HEK293 (cell line): ENCODE measurements around the gene ERI3.

Experiments
- CTCF ChIA-PET: fragments of 350-600 bp; formaldehyde crosslinking; extraction: SDS; loops from one replicate; lab custom pipeline; 2021; ENCODE audit warnings: antibody characterized with exemption; lab: Yijun Ruan, JAX
- POLR2A ChIA-PET: fragments of 300-600 bp; formaldehyde crosslinking; extraction: SDS; loops from one replicate; lab custom pipeline; 2020; ENCODE audit warnings: antibody characterized with exemption, inconsistent platforms; lab: Yijun Ruan, JAX
- H3K27ac ChIP-seq: fragments of 200-500 bp; sonication (Bioruptor generic); 2 replicates; pipeline ENCODE4 v1.5.1; 2014; ENCODE audit warnings: low read depth, low read length, control low read depth, inconsistent platforms; ENCODE audit errors: extremely low read depth
- H3K36me3 ChIP-seq, 2 experiments: fragments of 200-500 bp in 1 of 2; sonication (Bioruptor generic) in 1 of 2; 1 replicate in 1 of 2; 2 replicates in 1 of 2; pipeline ENCODE4 v1.5.1; 2014 to 2017; ENCODE audit warnings: inconsistent platforms in 2 of 2, low read length in 2 of 2; ENCODE audit not compliant: control insufficient read depth in 2 of 2, insufficient read depth in 1 of 2
- H3K4me1 ChIP-seq: fragments of 200-500 bp; sonication (Bioruptor generic); 2 replicates; pipeline ENCODE4 v1.5.1; 2014; ENCODE audit warnings: mild to moderate bottlenecking, low read length, inconsistent platforms; ENCODE audit not compliant: control insufficient read depth, insufficient read depth
- H3K4me3 ChIP-seq: 2 replicates; pipeline ENCODE4 v1.5.1; 2011; ENCODE audit warnings: low read depth, mild to moderate bottlenecking, control low read depth, low read length, moderate library complexity
- H3K9me3 ChIP-seq: fragments of 200-500 bp; sonication (Bioruptor generic); 2 replicates; pipeline ENCODE4 v1.5.1; 2014; ENCODE audit warnings: low read depth, low read length, inconsistent platforms; ENCODE audit not compliant: control insufficient read depth, insufficient read depth
- BCL11A ChIP-seq: fragments of 450-650 bp; formaldehyde crosslinking; IDR thresholded peaks from 2 replicates; pipeline ENCODE4 v1.5.1; 2016; ENCODE audit warnings: low read depth, missing biosample characterization, missing genetic modification characterization
- GLIS1 ChIP-seq: fragments of 450-650 bp; formaldehyde crosslinking; IDR thresholded peaks from 2 replicates; pipeline ENCODE4 v1.5.1; 2016; ENCODE audit warnings: missing biosample characterization, missing genetic modification characterization
- KLF1 ChIP-seq: fragments of 450-650 bp; formaldehyde crosslinking; IDR thresholded peaks from 2 replicates; pipeline ENCODE4 v1.5.1; 2016; ENCODE audit warnings: missing biosample characterization, missing genetic modification characterization
- KLF8 ChIP-seq: fragments of 450-650 bp; formaldehyde crosslinking; IDR thresholded peaks from 2 replicates; pipeline ENCODE4 v1.5.1; 2016; ENCODE audit warnings: missing biosample characterization, missing genetic modification characterization
- KLF9 ChIP-seq: fragments of 450-650 bp; formaldehyde crosslinking; IDR thresholded peaks from 2 replicates; pipeline ENCODE4 v1.5.1; 2016; ENCODE audit warnings: missing biosample characterization, missing genetic modification characterization, low read depth
- MZF1 ChIP-seq: fragments of 450-650 bp; formaldehyde crosslinking; IDR thresholded peaks from 2 replicates; pipeline ENCODE4 v1.5.1; 2017; ENCODE audit warnings: missing biosample characterization, missing genetic modification characterization, borderline replicate concordance
- SCRT1 ChIP-seq: fragments of 450-650 bp; formaldehyde crosslinking; IDR thresholded peaks from 2 replicates; pipeline ENCODE4 v1.5.1; 2016; ENCODE audit warnings: missing biosample characterization, missing genetic modification characterization, borderline replicate concordance
- SCRT2 ChIP-seq: fragments of 450-650 bp; formaldehyde crosslinking; IDR thresholded peaks from 2 replicates; pipeline ENCODE4 v1.5.1; 2016; ENCODE audit warnings: missing biosample characterization, missing genetic modification characterization
- SP2 ChIP-seq: fragments of 450-650 bp; formaldehyde crosslinking; IDR thresholded peaks from 2 replicates; pipeline ENCODE4 v1.5.1; 2016; ENCODE audit warnings: missing biosample characterization, missing genetic modification characterization
- ZBTB20 ChIP-seq: fragments of 450-650 bp; formaldehyde crosslinking; IDR thresholded peaks from 2 replicates; pipeline ENCODE4 v1.5.1; 2016; ENCODE audit warnings: missing biosample characterization, missing genetic modification characterization
- ZNF121 ChIP-seq: fragments of 450-650 bp; formaldehyde crosslinking; IDR thresholded peaks from 2 replicates; pipeline ENCODE4 v1.5.1; 2016; ENCODE audit warnings: missing biosample characterization, missing genetic modification characterization
- ZNF140 ChIP-seq: fragments of 450-650 bp; formaldehyde crosslinking; IDR thresholded peaks from 2 replicates; pipeline ENCODE4 v1.5.1; 2016; ENCODE audit warnings: missing biosample characterization, missing genetic modification characterization
- ZNF2 ChIP-seq: fragments of 450-650 bp; formaldehyde crosslinking; IDR thresholded peaks from 2 replicates; pipeline ENCODE4 v1.5.1; 2016; ENCODE audit warnings: missing biosample characterization, missing genetic modification characterization
- ZNF223 ChIP-seq: fragments of 450-650 bp; formaldehyde crosslinking; IDR thresholded peaks from 2 replicates; pipeline ENCODE4 v1.5.1; 2016; ENCODE audit warnings: missing biosample characterization, missing genetic modification characterization
- ZNF23 ChIP-seq: fragments of 450-650 bp; formaldehyde crosslinking; IDR thresholded peaks from 2 replicates; pipeline ENCODE4 v1.5.1; 2016; ENCODE audit warnings: missing biosample characterization, missing genetic modification characterization, borderline replicate concordance
- ZNF341 ChIP-seq: fragments of 450-650 bp; formaldehyde crosslinking; IDR thresholded peaks from 2 replicates; pipeline ENCODE4; 2016; ENCODE audit warnings: low read depth, missing biosample characterization, missing genetic modification characterization
- ZNF354C ChIP-seq: fragments of 450-650 bp; formaldehyde crosslinking; IDR thresholded peaks from 2 replicates; pipeline ENCODE4 v1.5.1; 2016; ENCODE audit warnings: missing biosample characterization, missing genetic modification characterization, low read depth, borderline replicate concordance
- ZNF391 ChIP-seq: fragments of 450-650 bp; formaldehyde crosslinking; IDR thresholded peaks from 2 replicates; pipeline ENCODE4 v1.5.1; 2016; ENCODE audit warnings: low read depth, missing biosample characterization, missing genetic modification characterization, borderline replicate concordance
- ZNF510 ChIP-seq: fragments of 450-650 bp; formaldehyde crosslinking; IDR thresholded peaks from 2 replicates; pipeline ENCODE4 v1.5.1; 2018; ENCODE audit warnings: mild to moderate bottlenecking, missing genetic modification characterization, missing biosample characterization; ENCODE audit not compliant: insufficient replicate concordance
- ZNF549 ChIP-seq: fragments of 450-650 bp; IDR thresholded peaks from 2 replicates; pipeline ENCODE4 v1.5.1; 2018; ENCODE audit warnings: missing biosample characterization, missing genetic modification characterization, mild to moderate bottlenecking, inconsistent platforms, moderate library complexity
- ZNF658 ChIP-seq: fragments of 450-650 bp; formaldehyde crosslinking; IDR thresholded peaks from 2 replicates; pipeline ENCODE4; 2016; ENCODE audit warnings: missing biosample characterization, missing genetic modification characterization
- ZNF677 ChIP-seq: fragments of 450-650 bp; IDR thresholded peaks from 2 replicates; pipeline ENCODE4 v1.5.0; 2018; ENCODE audit warnings: missing biosample characterization, mild to moderate bottlenecking, missing genetic modification characterization, moderate library complexity
- ZNF76 ChIP-seq: fragments of 450-650 bp; formaldehyde crosslinking; IDR thresholded peaks from 2 replicates; pipeline ENCODE4; 2016; ENCODE audit warnings: low read depth, missing biosample characterization, missing genetic modification characterization, borderline replicate concordance
- ZNF791 ChIP-seq: fragments of 450-650 bp; formaldehyde crosslinking; IDR thresholded peaks from 2 replicates; pipeline ENCODE4 v1.5.1; 2016; ENCODE audit warnings: missing biosample characterization, missing genetic modification characterization
- ZNF837 ChIP-seq: fragments of 450-650 bp; formaldehyde crosslinking; IDR thresholded peaks from 2 replicates; pipeline ENCODE4 v1.5.1; 2016; ENCODE audit warnings: missing biosample characterization, missing genetic modification characterization
- ZSCAN30 ChIP-seq: fragments of 450-650 bp; IDR thresholded peaks from 2 replicates; pipeline ENCODE4 v1.5.1; 2018; ENCODE audit warnings: missing biosample characterization, mild to moderate bottlenecking, missing genetic modification characterization, moderate library complexity
- TF ChIP-seq, protein P1 (sequence below): fragments of 450-650 bp; formaldehyde crosslinking; IDR thresholded peaks from 2 replicates; pipeline ENCODE4 v1.5.1; 2016; ENCODE audit warnings: missing biosample characterization, missing genetic modification characterization
- TF ChIP-seq, protein P2 (sequence below): fragments of 450-650 bp; formaldehyde crosslinking; IDR thresholded peaks from 2 replicates; pipeline ENCODE4 v1.5.1; 2017; ENCODE audit warnings: missing biosample characterization, missing genetic modification characterization
- TF ChIP-seq, protein P3 (sequence below): fragments of 450-650 bp; formaldehyde crosslinking; IDR thresholded peaks from 2 replicates; pipeline ENCODE4 v1.5.1; 2017; ENCODE audit warnings: missing biosample characterization, missing genetic modification characterization

ERI3 gene

GRCh38 chr1:44334968-44335367 lies 20.1 kb downstream of the ERI3 start:
- POLR2A ChIA-PET: no interaction called here
- CTCF ChIA-PET: interaction anchor here (0.6 kb wide), 1 partner anchor 28 kb away, joined by 3 read pairs; no protein-coding TSS in a partner anchor
- H3K9me3 ChIP-seq: no peaks in the 10 kb centered on the region

DNA sequence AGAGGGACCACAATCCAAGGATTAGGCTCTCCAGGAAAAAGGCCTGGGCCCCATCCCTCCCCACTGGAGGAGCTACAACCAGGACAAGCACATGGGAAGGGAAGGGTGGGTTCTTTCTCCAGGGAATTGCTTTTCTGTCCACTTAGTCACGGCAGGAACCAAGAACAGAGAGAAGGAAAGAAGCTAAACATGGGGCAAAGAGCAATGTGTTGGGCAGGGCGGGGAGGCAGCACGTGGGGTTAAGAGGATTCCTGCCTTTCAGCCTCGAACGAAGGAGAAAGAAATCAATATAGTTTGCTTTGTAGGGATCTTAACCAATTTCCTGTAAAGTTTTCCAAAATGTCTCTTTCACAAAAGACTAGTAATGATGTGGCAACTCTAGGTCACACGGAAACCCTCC lies 21.7 kb downstream of the ERI3 start:
- peaks cover 6 to 79% of the 10 kb centered on the region in 2 experiments for H3K36me3 ChIP-seq
- TF ChIP-seq ZNF76 (tag by site-specific recombination): no peak
- no peak for TF ChIP-seq ZNF510 (tag by site-specific recombination)
- TF ChIP-seq ZNF549 (tag by site-specific recombination): no peak
- TF ChIP-seq ZNF837 (tag by site-specific recombination): no peak
- TF ChIP-seq KLF8 (tag by site-specific recombination): no peak
- TF ChIP-seq, protein P1, sequence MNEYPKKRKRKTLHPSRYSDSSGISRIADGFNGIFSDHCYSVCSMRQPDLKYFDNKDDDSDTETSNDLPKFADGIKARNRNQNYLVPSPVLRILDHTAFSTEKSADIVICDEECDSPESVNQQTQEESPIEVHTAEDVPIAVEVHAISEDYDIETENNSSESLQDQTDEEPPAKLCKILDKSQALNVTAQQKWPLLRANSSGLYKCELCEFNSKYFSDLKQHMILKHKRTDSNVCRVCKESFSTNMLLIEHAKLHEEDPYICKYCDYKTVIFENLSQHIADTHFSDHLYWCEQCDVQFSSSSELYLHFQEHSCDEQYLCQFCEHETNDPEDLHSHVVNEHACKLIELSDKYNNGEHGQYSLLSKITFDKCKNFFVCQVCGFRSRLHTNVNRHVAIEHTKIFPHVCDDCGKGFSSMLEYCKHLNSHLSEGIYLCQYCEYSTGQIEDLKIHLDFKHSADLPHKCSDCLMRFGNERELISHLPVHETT: no peak
- no peak for TF ChIP-seq ZNF23 (tag by site-specific recombination)
- no peak for TF ChIP-seq SCRT2 (tag by site-specific recombination)
- no peak for TF ChIP-seq MZF1
- no peak for TF ChIP-seq BCL11A (tag by site-specific recombination)
- TF ChIP-seq KLF9: no peak
- POLR2A ChIA-PET: no interaction called here
- peaks cover 5% of the 10 kb centered on the region for H3K4me1 ChIP-seq
- H3K27ac ChIP-seq: no peak overlapping the region
- no peaks in the 10 kb centered on the region for H3K9me3 ChIP-seq
- CTCF ChIA-PET: interaction anchor here (0.6 kb wide), 1 partner anchor 242 kb away, joined by 3 read pairs; no protein-coding TSS in a partner anchor
- no peak overlapping the region for H3K4me3 ChIP-seq

More at GRCh38 chr1:44334968-44335367, 20.1 kb downstream of the ERI3 start:
- Histone ChIP-seq H3K4me3 (no peak overlapping the region), H3K36me3 (peaks cover 14 to 91% of the 10 kb centered on the region in 2 experiments), H3K27ac (no peak overlapping the region), H3K4me1 (no peaks in the 10 kb centered on the region)
- TF ChIP-seq ZNF121 (tag by site-specific recombination) (peak; percentile 94), ZNF140 (tag by site-specific recombination) (no peak)

DNA sequence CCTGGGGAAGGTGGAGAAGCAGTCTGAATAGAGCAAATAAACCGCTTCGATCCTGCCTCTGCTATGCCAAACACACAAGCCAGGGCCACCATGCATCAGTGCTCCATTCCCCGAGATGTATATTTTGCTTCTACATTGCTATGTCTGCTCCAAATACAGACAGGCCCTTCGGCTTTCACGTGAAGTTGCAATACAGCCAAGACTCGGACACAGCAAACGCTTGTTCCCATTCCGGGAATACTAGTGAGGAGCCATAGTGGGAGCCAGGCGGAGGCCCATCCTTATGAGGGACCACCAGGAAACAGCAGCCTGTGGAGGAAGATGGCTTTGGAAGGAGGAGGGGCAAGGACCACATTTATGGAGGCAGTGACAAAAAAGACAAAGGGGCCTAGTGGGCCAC lies 22.6 kb downstream of the ERI3 start:
- Histone ChIP-seq H3K4me1 (peaks cover 11% of the 10 kb centered on the region), H3K36me3 (peaks cover 6 to 70% of the 10 kb centered on the region in 2 experiments; a peak in 2 of 3 replicates), H3K9me3 (no peaks in the 10 kb centered on the region), H3K4me3 (no peak overlapping the region), H3K27ac (no peak overlapping the region)
- ChIA-PET CTCF (interaction anchor here (1.1 to 1.9 kb wide), 3 partner anchors 15 to 263 kb away, joined by 3 to 6 read pairs (median 4); no protein-coding TSS in a partner anchor), POLR2A (no interaction called here)
- TF ChIP-seq KLF1 (tag by site-specific recombination) (no peak), GLIS1 (tag by site-specific recombination) (no peak), ZNF391 (tag by site-specific recombination) (no peak), ZNF791 (tag by site-specific recombination) (no peak), ZSCAN30 (tag by site-specific recombination) (no peak), ZNF354C (tag by site-specific recombination) (no peak), SCRT1 (tag by site-specific recombination) (no peak), ZNF2 (tag by site-specific recombination) (no peak), SP2 (tag by site-specific recombination) (no peak), ZNF658 (tag by site-specific recombination) (no peak), ZNF223 (no peak), ZBTB20 (tag by site-specific recombination) (no peak), SCRT2 (tag by site-specific recombination) (no peak), ZNF677 (no peak), ZNF341 (tag by site-specific recombination) (no peak)
- TF ChIP-seq, protein P2, sequence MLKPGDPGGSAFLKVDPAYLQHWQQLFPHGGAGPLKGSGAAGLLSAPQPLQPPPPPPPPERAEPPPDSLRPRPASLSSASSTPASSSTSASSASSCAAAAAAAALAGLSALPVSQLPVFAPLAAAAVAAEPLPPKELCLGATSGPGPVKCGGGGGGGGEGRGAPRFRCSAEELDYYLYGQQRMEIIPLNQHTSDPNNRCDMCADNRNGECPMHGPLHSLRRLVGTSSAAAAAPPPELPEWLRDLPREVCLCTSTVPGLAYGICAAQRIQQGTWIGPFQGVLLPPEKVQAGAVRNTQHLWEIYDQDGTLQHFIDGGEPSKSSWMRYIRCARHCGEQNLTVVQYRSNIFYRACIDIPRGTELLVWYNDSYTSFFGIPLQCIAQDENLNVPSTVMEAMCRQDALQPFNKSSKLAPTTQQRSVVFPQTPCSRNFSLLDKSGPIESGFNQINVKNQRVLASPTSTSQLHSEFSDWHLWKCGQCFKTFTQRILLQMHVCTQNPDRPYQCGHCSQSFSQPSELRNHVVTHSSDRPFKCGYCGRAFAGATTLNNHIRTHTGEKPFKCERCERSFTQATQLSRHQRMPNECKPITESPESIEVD (tag by site-specific recombination): no peak
- TF ChIP-seq, protein P3, sequence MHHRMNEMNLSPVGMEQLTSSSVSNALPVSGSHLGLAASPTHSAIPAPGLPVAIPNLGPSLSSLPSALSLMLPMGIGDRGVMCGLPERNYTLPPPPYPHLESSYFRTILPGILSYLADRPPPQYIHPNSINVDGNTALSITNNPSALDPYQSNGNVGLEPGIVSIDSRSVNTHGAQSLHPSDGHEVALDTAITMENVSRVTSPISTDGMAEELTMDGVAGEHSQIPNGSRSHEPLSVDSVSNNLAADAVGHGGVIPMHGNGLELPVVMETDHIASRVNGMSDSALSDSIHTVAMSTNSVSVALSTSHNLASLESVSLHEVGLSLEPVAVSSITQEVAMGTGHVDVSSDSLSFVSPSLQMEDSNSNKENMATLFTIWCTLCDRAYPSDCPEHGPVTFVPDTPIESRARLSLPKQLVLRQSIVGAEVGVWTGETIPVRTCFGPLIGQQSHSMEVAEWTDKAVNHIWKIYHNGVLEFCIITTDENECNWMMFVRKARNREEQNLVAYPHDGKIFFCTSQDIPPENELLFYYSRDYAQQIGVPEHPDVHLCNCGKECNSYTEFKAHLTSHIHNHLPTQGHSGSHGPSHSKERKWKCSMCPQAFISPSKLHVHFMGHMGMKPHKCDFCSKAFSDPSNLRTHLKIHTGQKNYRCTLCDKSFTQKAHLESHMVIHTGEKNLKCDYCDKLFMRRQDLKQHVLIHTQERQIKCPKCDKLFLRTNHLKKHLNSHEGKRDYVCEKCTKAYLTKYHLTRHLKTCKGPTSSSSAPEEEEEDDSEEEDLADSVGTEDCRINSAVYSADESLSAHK (tag by site-specific recombination): no peak
